DND-41 (cell line): ENCODE data around the gene DCPS.

Experiments used
- ATAC-seq: fragments of 200-7000 bp; cut with Tn5 transposase; 3 replicates; pipeline ENCODE4 v1.9.1; 2021; ENCODE audit warnings: low read depth; ENCODE audit not compliant: insufficient read depth
- DNase-seq: peaks from one replicate; pipeline ENCODE4 v3.0.0-alpha.2; 2020
- H2AFZ ChIP-seq: 2 replicates; pipeline ENCODE4 v1.6.0; 2012; ENCODE audit warnings: low read depth, low read length
- H3K27ac ChIP-seq: 2 replicates; pipeline ENCODE4 v1.5.1; 2012; ENCODE audit warnings: low read length, inconsistent platforms
- H3K27me3 ChIP-seq: fragments of 200-600 bp; sonication (generic); 2 replicates; pipeline ENCODE4 v1.6.0; 2012; ENCODE audit warnings: low read length, mild to moderate bottlenecking, inconsistent platforms; ENCODE audit not compliant: insufficient read depth, poor library complexity
- H3K36me3 ChIP-seq: 2 replicates; pipeline ENCODE4 v1.5.1; 2012; ENCODE audit warnings: low read length, inconsistent platforms; ENCODE audit not compliant: insufficient read depth
- H3K4me1 ChIP-seq: 2 replicates; pipeline ENCODE4 v1.5.1; 2012; ENCODE audit warnings: mild to moderate bottlenecking, low read length; ENCODE audit not compliant: insufficient read depth
- H3K4me2 ChIP-seq: 2 replicates; pipeline ENCODE4 v1.6.0; 2012; ENCODE audit warnings: mild to moderate bottlenecking, moderate library complexity, low read length, inconsistent platforms; ENCODE audit not compliant: insufficient read depth
- H3K4me3 ChIP-seq, 2 experiments: fragments of 200-600 bp in 1 of 2; shearing (Covaris generic) in 1 of 2; 2 replicates each; pipeline ENCODE4 v1.5.1; 2012 to 2016; ENCODE audit warnings: inconsistent platforms in 2 of 2, low read length in 2 of 2, mild to moderate bottlenecking in 2 of 2, low read depth in 1 of 2, moderate library complexity in 1 of 2
- H3K79me2 ChIP-seq: 2 replicates; pipeline ENCODE4 v1.6.0; 2012; ENCODE audit warnings: low read length, inconsistent platforms; ENCODE audit not compliant: insufficient read depth
- H3K9ac ChIP-seq: 2 replicates; pipeline ENCODE4 v1.6.0; 2012; ENCODE audit warnings: low read depth, mild to moderate bottlenecking, inconsistent platforms, low read length, moderate library complexity
- H3K9me3 ChIP-seq: 2 replicates; pipeline ENCODE4 v1.5.1; 2012; ENCODE audit warnings: low read length, moderate library complexity, mild to moderate bottlenecking, inconsistent platforms; ENCODE audit not compliant: insufficient read depth, severe bottlenecking
- H4K20me1 ChIP-seq: 2 replicates; pipeline ENCODE4 v1.6.0; 2012; ENCODE audit warnings: low read length; ENCODE audit not compliant: insufficient read depth
- EZH2 ChIP-seq: IDR thresholded peaks from 3 replicates; pipeline ENCODE4 v1.6.1; 2012; ENCODE audit warnings: borderline replicate concordance, low read depth, mild to moderate bottlenecking, moderate library complexity, low read length, inconsistent platforms; ENCODE audit not compliant: severe bottlenecking
- TF ChIP-seq, protein P1 (sequence below): IDR thresholded peaks from 2 replicates; pipeline ENCODE4 v1.5.1; 2012; ENCODE audit warnings: borderline replicate concordance, low read length, moderate library complexity, mild to moderate bottlenecking; ENCODE audit not compliant: poor library complexity, severe bottlenecking; ENCODE audit errors: extremely low read depth

DCPS gene

DNA sequence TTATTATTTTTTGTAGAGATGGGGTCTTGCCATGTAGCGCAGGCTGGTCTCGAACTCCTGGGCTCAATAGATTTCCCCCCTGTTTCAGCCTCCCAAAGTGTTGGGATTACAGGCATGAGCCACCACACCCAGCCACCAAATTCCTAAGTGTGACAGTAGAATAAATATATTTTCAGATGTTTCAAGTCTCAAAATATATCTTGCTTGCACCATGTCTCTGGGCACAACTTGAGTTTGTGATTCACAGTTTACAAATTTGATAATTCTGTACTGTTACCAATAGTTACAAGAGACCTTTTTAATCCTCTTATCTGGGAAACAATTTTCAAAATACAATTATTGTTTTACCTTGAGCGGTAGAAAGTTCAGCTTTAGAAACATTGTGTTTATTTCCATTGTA lies 19.1 kb downstream of the DCPS start:
- Histone ChIP-seq H3K27ac (no peak overlapping the region), H3K4me2 (no peak overlapping the region), H3K9me3 (no peaks in the 10 kb centered on the region), H2AFZ (no peak overlapping the region), H3K4me1 (peaks cover 35% of the 10 kb centered on the region), H3K4me3 (no peak overlapping the region), H3K36me3 (no peaks in the 10 kb centered on the region), H3K27me3 (no peaks in the 10 kb centered on the region), H3K9ac (no peak overlapping the region), H3K79me2 (peaks cover 21% of the 10 kb centered on the region), H4K20me1 (no peaks in the 10 kb centered on the region)
- TF ChIP-seq EZH2: no peak
- TF ChIP-seq, protein P1, sequence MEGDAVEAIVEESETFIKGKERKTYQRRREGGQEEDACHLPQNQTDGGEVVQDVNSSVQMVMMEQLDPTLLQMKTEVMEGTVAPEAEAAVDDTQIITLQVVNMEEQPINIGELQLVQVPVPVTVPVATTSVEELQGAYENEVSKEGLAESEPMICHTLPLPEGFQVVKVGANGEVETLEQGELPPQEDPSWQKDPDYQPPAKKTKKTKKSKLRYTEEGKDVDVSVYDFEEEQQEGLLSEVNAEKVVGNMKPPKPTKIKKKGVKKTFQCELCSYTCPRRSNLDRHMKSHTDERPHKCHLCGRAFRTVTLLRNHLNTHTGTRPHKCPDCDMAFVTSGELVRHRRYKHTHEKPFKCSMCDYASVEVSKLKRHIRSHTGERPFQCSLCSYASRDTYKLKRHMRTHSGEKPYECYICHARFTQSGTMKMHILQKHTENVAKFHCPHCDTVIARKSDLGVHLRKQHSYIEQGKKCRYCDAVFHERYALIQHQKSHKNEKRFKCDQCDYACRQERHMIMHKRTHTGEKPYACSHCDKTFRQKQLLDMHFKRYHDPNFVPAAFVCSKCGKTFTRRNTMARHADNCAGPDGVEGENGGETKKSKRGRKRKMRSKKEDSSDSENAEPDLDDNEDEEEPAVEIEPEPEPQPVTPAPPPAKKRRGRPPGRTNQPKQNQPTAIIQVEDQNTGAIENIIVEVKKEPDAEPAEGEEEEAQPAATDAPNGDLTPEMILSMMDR: no peak
- ATAC-seq (no peak), DNase-seq (no peak)

DNA sequence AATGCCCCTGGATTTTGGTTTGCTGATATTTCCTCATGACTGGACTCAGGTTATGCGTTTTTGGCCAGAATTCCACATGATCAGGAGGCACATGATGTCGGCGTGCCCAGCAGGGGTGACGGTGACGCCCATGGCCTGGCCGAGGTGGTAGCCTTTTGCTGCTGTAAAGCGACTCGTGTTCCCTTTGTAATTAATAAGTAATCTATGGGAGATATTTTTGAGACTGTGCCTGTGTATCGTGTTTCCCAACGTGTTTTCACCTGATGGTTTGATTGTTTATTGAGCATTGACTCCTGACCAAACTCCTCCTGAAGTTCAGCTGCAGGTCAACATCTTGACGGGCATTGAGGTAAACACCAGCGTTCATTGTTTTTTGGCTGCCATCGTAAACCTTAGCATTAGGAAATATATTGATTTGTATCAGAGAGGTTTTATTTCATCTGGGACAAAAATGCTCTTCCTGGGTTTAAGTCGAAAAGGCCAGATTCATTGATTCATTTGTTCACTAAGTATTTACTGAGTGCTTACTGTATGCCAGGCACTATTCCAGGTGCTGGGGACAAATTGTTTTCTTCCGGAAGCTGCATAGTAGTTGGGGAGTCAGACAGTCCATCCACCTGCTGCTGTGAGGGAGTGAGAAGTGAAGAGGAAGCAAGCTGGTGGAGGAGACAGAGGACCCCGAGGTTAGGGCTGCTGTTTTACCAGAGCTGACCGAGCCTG lies 23.6 kb downstream of the DCPS start:
- peaks cover 2% of the 10 kb centered on the region; the same call in 1 of the 2 replicates for H4K20me1 ChIP-seq
- no peak overlapping the region for H3K9ac ChIP-seq
- H3K4me1 ChIP-seq: 0 out of 2 replicates have a peak, but pooled peaks cover 2% of the 10 kb centered on the region
- no peaks in the 10 kb centered on the region for H3K9me3 ChIP-seq
- TF ChIP-seq, protein P1: no peak
- TF ChIP-seq EZH2: no peak
- peaks cover 14% of the 10 kb centered on the region for H3K36me3 ChIP-seq
- H3K4me3 ChIP-seq: no peak overlapping the region
- H2AFZ ChIP-seq: no peak overlapping the region
- ATAC-seq (no peak), DNase-seq (no peak)
- H3K27ac ChIP-seq: peak overlapping the region; percentile 23; the same call in 1 of the 2 replicates
- H3K27me3 ChIP-seq: no peaks in the 10 kb centered on the region
- H3K4me2 ChIP-seq: no peak overlapping the region
- H3K79me2 ChIP-seq: no peaks in the 10 kb centered on the region; the same call in 1 of the 2 replicates

DNA sequence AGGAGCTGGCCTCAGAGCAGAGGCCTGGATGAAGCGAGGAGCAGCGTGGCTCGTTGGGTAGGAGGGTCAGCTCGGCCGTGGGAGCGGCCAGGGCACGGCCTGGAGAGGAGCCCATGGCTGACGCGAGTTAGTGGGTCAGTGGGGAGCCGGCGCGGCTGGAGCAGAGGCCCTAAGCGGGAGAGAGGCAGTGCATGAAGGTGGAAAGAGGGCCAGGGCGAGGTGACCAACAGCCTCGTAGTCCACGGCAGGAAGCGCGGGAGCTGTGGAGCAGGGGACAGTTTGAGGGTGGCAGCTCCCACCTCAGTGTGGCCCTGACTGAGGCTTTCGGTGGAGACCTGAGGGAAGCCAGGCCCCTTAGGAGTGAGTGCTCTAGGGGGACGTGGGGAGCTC lies 24.1 kb downstream of the DCPS start:
- 0 out of 2 replicates have a peak, but pooled peaks cover 2% of the 10 kb centered on the region for H3K4me1 ChIP-seq
- peak overlapping the region; percentile 23; the same call in 1 of the 2 replicates for H3K27ac ChIP-seq
- ATAC-seq: no peak; the same call in 2 of the 3 replicates
- no peak for DNase-seq
- H3K9ac ChIP-seq: no peak overlapping the region
- TF ChIP-seq, protein P1: no peak
- TF ChIP-seq EZH2: no peak
- H3K9me3 ChIP-seq: no peaks in the 10 kb centered on the region
- no peaks in the 10 kb centered on the region for H3K27me3 ChIP-seq
- no peak overlapping the region for H2AFZ ChIP-seq
- H4K20me1 ChIP-seq: peaks cover 2% of the 10 kb centered on the region; the same call in 1 of the 2 replicates
- H3K36me3 ChIP-seq: peaks cover 19% of the 10 kb centered on the region
- H3K4me2 ChIP-seq: no peak overlapping the region
- H3K4me3 ChIP-seq: no peak overlapping the region
- H3K79me2 ChIP-seq: no peaks in the 10 kb centered on the region
